Measurements from ENCODE around the gene KCNMA1.

DNA sequence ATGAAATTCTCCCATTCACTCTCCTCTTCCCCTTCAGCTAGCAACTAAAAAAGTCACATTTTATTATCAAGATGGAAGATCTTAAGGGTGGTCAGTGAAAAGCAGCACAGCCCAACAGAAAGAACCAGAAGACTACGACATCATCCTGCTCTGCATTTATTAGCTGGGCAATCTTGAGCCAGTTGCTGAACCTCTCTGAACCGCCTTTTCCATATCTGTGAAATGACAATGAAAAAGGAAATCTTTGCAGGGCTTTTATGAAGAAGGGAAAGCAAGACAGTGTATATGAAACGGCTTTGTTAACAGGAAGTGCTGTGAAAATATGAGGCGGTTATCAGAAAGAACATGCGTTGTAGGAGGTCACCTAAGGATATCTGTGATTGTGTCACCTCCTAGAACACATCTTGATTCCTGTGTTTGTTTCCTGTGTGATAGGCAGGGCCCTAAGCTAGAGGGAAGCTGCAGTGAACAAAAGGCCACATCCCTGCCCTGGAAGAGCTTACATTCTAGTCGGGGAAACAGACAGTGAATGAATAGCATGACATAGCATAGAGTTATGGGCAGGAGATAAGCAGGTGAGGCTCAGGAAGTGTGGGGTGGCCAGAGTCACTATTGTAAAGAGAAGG, 36.0 kb upstream of the KCNMA1 start:
- TF ChIP-seq POLR2AphosphoS5 (IDR thresholded peaks at IDR 0.05): no peak
- TF ChIP-seq, protein P1, sequence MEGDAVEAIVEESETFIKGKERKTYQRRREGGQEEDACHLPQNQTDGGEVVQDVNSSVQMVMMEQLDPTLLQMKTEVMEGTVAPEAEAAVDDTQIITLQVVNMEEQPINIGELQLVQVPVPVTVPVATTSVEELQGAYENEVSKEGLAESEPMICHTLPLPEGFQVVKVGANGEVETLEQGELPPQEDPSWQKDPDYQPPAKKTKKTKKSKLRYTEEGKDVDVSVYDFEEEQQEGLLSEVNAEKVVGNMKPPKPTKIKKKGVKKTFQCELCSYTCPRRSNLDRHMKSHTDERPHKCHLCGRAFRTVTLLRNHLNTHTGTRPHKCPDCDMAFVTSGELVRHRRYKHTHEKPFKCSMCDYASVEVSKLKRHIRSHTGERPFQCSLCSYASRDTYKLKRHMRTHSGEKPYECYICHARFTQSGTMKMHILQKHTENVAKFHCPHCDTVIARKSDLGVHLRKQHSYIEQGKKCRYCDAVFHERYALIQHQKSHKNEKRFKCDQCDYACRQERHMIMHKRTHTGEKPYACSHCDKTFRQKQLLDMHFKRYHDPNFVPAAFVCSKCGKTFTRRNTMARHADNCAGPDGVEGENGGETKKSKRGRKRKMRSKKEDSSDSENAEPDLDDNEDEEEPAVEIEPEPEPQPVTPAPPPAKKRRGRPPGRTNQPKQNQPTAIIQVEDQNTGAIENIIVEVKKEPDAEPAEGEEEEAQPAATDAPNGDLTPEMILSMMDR (IDR thresholded peaks at IDR 0.05): no peak
